CD8-positive, alpha-beta memory T cell (primary cell): ENCODE measurements around the gene EDIL3. TPM values are rescaled to one million over a fixed set of nuclear protein-coding genes. Genes with fewer than 3 reads are reported as not detected.

Experiments used
- CTCF ChIA-PET: fragments of 350-600 bp; sonication (Branson Sonifier 250); formaldehyde crosslinking; loops from one replicate; lab custom pipeline; 2021; ENCODE audit warnings: antibody characterized with exemption; lab: Charles Lee
- POLR2A ChIA-PET: fragments of 350-600 bp; sonication (Branson Sonifier 250); formaldehyde crosslinking; loops from one replicate; lab custom pipeline; 2021; ENCODE audit warnings: antibody characterized with exemption; lab: Charles Lee
- DNase-seq, 5 donors: peaks; one replicate each; pipeline versions ENCODE4 v3.0.0 to v3.0.0-alpha.2; 2020 to 2022; ENCODE audit warnings: mixed read lengths in 1 of 5
- H3K27ac ChIP-seq: one replicate; pipeline ENCODE4 v1.7.0; 2013; ENCODE audit warnings: low read depth, mild to moderate bottlenecking, low read length, moderate library complexity
- H3K27me3 ChIP-seq: 2 replicates; pipeline ENCODE4 v1.7.0; 2013; ENCODE audit warnings: low read length, mild to moderate bottlenecking; ENCODE audit not compliant: insufficient read depth, poor library complexity, severe bottlenecking
- H3K36me3 ChIP-seq: 2 replicates; pipeline ENCODE4 v1.7.0; 2013; ENCODE audit warnings: mild to moderate bottlenecking, low read length, moderate library complexity; ENCODE audit not compliant: insufficient read depth
- H3K4me1 ChIP-seq: 2 replicates; pipeline ENCODE4 v1.7.0; 2013; ENCODE audit warnings: mild to moderate bottlenecking, low read length, moderate library complexity; ENCODE audit not compliant: insufficient read depth
- H3K4me3 ChIP-seq: 2 replicates; pipeline ENCODE4 v1.7.0; 2013; ENCODE audit warnings: mild to moderate bottlenecking, low read length
- H3K9me3 ChIP-seq: 2 replicates; pipeline ENCODE4 v1.7.0; 2013; ENCODE audit warnings: mild to moderate bottlenecking, low read length
- H3K27ac Mint-ChIP-seq, 8 donors: one replicate each; pipeline ENCODE4 v1.8.0; 2020 to 2021; ENCODE audit warnings: mixed read lengths in 8 of 8, mild to moderate bottlenecking in 6 of 8, inconsistent platforms in 3 of 8, moderate library complexity in 3 of 8
- H3K27me3 Mint-ChIP-seq, 2 donors: one replicate each; pipeline ENCODE4 v1.8.0; 2020 to 2021; ENCODE audit warnings: mixed read lengths in 2 of 2, mild to moderate bottlenecking in 1 of 2, moderate library complexity in 1 of 2
- H3K36me3 Mint-ChIP-seq, 3 donors: one replicate each; pipeline ENCODE4 v1.8.0; 2020 to 2021; ENCODE audit warnings: mixed read lengths in 3 of 3, inconsistent platforms in 1 of 3, mild to moderate bottlenecking in 1 of 3
- H3K4me1 Mint-ChIP-seq, 3 donors: one replicate each; pipeline ENCODE4 v1.8.0; 2020 to 2021; ENCODE audit warnings: mixed read lengths in 3 of 3, inconsistent platforms in 1 of 3, mild to moderate bottlenecking in 1 of 3
- H3K4me3 Mint-ChIP-seq, 7 donors: one replicate each; pipeline ENCODE4 v1.8.0; 2020 to 2021; ENCODE audit warnings: mixed read lengths in 7 of 7, mild to moderate bottlenecking in 6 of 7, moderate library complexity in 4 of 7, inconsistent platforms in 2 of 7
- H3K9me3 Mint-ChIP-seq, 5 donors: one replicate each; pipeline ENCODE4 v1.8.0; 2020 to 2022; ENCODE audit warnings: mixed read lengths in 5 of 5, mild to moderate bottlenecking in 3 of 5, moderate library complexity in 2 of 5, inconsistent platforms in 1 of 5
- polyA plus RNA-seq: library from polyadenylated mRNA; unstranded; fragments of 300-500 nt; fragmentation: Illumina TruSeq; gene quantifications from one replicate; pipeline ENCODE4 v1.2.3, GENCODE V29; 2021
- total RNA-seq, 2 experiments: library from RNA; stranded (reverse); gene quantifications; one replicate each; pipeline ENCODE4 v1.2.3, GENCODE V29; 2021

Gene EDIL3
- total and polyA plus RNA-seq, 3 experiments from 2014 or later = not detected

DNA sequence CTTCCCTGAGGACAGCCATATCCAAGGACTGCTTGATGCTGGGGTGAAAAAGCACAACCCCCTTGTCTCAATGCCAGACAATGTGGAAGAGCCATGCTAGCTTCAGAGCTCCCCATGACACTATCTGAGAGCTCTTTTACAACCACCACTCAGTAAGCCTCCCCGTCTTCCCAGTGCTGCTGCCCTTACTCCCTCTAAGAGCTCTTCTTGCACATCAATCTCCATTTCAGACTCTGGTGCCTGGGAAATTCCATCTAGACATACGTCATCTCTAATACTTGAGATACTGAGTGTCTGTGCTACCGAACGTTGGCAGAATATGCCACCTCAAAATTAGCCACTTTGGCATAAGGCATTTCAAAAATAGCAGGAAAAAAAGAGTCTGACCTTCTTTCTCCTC lies 94.5 kb downstream of the EDIL3 start:
- no peaks in the 10 kb centered on the region for H3K27me3 Mint-ChIP-seq
- no peaks in the 10 kb centered on the region for H3K9me3 ChIP-seq
- no peak overlapping the region for H3K4me3 Mint-ChIP-seq
- peaks cover 0 to 4% (median 3%) of the 10 kb centered on the region in 5 donors for H3K9me3 Mint-ChIP-seq
- H3K4me1 ChIP-seq = no peaks in the 10 kb centered on the region
- CTCF ChIA-PET = no interaction called here
- no peak for DNase-seq
- no peak overlapping the region for H3K27ac Mint-ChIP-seq
- H3K4me1 Mint-ChIP-seq = no peaks in the 10 kb centered on the region
- no peak overlapping the region for H3K4me3 ChIP-seq
- H3K36me3 ChIP-seq = no peaks in the 10 kb centered on the region
- H3K36me3 Mint-ChIP-seq = no peaks in the 10 kb centered on the region
- POLR2A ChIA-PET = no interaction called here
- no peaks in the 10 kb centered on the region for H3K27me3 ChIP-seq
- H3K27ac ChIP-seq = no peak overlapping the region

DNA sequence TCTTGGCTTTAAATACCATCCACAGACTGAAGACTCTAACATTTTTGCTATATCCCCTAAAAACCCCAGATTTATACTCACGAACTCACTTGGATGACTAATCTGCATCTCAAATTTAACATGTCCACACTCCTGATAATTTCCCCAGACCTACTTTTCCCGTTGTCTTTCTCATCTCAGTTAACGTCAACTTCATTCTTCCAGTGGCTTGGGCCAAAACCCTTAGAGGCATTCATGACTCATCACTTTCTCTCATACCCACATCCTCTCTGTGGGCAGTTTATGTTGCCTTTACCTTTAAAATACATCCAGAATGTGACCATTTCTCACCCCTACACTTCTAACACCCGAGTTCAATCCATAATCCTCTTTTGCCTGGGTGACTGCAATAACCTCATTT lies 96.7 kb downstream of the EDIL3 start:
- CTCF ChIA-PET = no interaction called here
- no peak overlapping the region for H3K4me3 ChIP-seq
- no peak overlapping the region for H3K27ac Mint-ChIP-seq
- POLR2A ChIA-PET = no interaction called here
- no peaks in the 10 kb centered on the region for H3K36me3 ChIP-seq
- H3K4me3 Mint-ChIP-seq = no peak overlapping the region
- no peak for DNase-seq
- H3K9me3 ChIP-seq = no peaks in the 10 kb centered on the region
- H3K36me3 Mint-ChIP-seq = no peaks in the 10 kb centered on the region
- H3K4me1 Mint-ChIP-seq = no peaks in the 10 kb centered on the region
- H3K27ac ChIP-seq = no peak overlapping the region
- H3K9me3 Mint-ChIP-seq = peaks cover 0 to 6% (median 3%) of the 10 kb centered on the region in 5 donors
- H3K4me1 ChIP-seq = no peaks in the 10 kb centered on the region
- no peaks in the 10 kb centered on the region for H3K27me3 ChIP-seq
- no peaks in the 10 kb centered on the region for H3K27me3 Mint-ChIP-seq

DNA sequence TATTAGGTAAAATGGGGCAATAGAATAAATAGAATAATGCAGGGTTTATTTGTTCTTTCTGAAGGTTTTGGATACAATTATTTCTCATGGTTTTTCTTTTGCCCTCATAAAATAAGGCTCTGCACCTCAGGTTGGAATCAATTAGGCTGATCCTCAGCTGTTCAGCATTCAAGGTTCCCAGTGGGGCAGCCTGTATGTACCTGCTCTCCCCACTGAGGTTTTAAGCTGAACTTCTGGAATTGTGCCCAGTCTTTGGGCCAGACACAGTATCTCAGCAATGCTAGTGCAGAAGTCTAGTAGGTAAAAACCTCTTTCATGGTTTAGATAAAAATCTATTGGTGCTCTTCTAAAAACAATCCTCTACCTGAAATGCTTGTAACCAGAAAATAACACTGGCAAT lies 98.0 kb downstream of the EDIL3 start:
- no peak for DNase-seq
- Mint-ChIP-seq H3K9me3 (peaks cover 0 to 6% (median 3%) of the 10 kb centered on the region in 5 donors), H3K27me3 (no peaks in the 10 kb centered on the region), H3K4me1 (no peaks in the 10 kb centered on the region), H3K27ac (no peak overlapping the region), H3K4me3 (no peak overlapping the region), H3K36me3 (no peaks in the 10 kb centered on the region)
- Histone ChIP-seq H3K27me3 (no peaks in the 10 kb centered on the region), H3K27ac (no peak overlapping the region), H3K9me3 (no peaks in the 10 kb centered on the region), H3K36me3 (no peaks in the 10 kb centered on the region), H3K4me3 (no peak overlapping the region), H3K4me1 (no peaks in the 10 kb centered on the region)
- ChIA-PET POLR2A (no interaction called here), CTCF (no interaction called here)

DNA sequence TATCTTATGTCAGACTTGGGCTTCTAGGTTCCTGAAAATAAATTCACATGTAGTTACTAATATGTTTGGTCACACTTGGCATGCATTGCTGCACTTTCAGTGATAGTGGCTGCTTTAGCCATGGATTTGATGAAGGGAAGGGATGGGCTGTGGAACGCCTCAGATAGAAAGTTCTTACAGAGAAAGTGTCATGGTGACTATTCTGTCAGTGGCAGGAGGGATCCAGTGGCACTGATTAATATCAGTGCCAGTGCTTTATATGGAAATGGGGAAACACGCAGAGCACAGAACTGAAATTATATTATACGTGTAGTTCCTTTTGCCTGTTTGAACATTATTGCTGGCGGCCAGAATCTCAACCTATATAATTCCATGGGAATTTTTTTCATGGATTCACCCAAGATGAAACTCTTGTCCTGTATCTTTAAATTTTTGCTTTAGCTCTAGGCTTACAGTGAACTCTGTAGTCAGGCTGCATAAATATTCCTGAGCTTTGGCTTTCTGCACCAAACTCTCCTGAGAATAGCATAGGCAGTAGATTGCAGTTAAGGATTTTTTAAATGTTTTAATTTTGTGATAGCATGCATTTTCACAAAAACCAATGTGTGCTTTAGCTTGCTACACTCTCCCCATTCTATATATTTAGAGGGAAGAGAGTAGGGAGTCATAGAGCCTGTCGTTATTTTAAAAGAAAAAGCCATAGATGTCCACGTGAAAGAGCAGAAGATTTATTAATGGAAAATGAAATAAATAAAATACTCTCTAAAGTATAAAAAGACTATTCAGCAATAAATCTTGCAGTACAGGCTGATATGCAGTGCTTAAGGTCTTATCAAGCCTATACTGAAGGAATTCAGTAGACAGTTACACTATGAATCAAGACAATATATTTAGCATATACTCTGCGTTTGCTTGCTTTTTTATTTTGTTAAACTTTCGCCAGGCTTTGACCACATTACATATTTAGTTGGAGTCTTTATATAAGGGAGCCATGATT lies 98.7 kb downstream of the EDIL3 start:
- H3K9me3 ChIP-seq = no peaks in the 10 kb centered on the region
- no peaks in the 10 kb centered on the region for H3K4me1 ChIP-seq
- Mint-ChIP-seq H3K4me3 (no peak overlapping the region), H3K27ac (no peak overlapping the region), H3K36me3 (no peaks in the 10 kb centered on the region), H3K9me3 (peaks cover 0 to 12% (median 3%) of the 10 kb centered on the region in 5 donors), H3K27me3 (no peaks in the 10 kb centered on the region), H3K4me1 (no peaks in the 10 kb centered on the region)
- H3K36me3 ChIP-seq = no peaks in the 10 kb centered on the region
- ChIA-PET POLR2A (no interaction called here), CTCF (no interaction called here)
- H3K4me3 ChIP-seq = no peak overlapping the region
- DNase-seq = no peak
- no peak overlapping the region for H3K27ac ChIP-seq
- H3K27me3 ChIP-seq = no peaks in the 10 kb centered on the region

DNA sequence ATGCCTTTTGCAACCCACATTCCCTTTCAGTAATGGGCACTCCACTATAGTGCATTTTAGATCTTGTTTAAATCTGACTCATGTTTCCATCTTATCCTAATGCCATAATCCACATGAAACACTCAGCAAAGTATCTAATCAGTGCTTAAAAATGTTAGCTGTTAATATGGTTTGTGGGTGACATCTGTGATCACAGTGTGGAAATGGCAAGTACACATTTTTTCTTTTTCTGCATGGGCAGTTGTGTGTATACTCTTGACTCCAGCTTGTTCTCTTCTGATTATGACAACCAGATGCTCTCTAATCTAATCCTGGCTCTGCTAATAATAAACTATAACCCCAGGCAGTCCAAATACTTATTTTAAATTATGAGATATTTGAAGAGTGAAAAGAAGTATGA lies 103.3 kb downstream of the EDIL3 start:
- Histone ChIP-seq H3K36me3 (no peaks in the 10 kb centered on the region), H3K4me3 (no peak overlapping the region), H3K4me1 (no peaks in the 10 kb centered on the region), H3K9me3 (no peaks in the 10 kb centered on the region), H3K27ac (no peak overlapping the region), H3K27me3 (no peaks in the 10 kb centered on the region)
- Mint-ChIP-seq H3K36me3 (no peaks in the 10 kb centered on the region), H3K27ac (no peak overlapping the region), H3K9me3 (peaks cover 0 to 12% (median 2%) of the 10 kb centered on the region in 5 donors), H3K4me1 (no peaks in the 10 kb centered on the region), H3K27me3 (no peaks in the 10 kb centered on the region), H3K4me3 (no peak overlapping the region)
- DNase-seq = no peak
- POLR2A ChIA-PET = no interaction called here
- CTCF ChIA-PET = no interaction called here

DNA sequence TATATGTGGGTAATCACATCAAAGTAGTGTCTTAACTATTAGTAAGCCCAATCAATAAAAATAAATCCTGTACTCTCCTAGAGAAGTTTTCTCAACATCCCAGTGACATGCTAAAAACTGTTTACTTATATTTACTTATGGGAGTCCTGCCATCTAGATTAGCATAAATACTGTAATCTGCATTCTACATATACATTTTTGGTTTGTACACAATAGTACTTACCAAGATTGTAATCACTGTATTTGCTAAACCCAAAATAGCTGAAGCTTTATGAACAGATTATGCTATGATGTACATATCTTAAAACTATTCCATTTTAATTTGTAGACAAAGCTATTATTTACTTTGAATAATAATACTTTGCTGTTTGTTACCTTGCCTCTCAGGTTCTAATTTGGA lies 105.4 kb downstream of the EDIL3 start:
- Histone ChIP-seq H3K9me3 (no peaks in the 10 kb centered on the region), H3K27ac (no peak overlapping the region), H3K4me3 (no peak overlapping the region), H3K4me1 (no peaks in the 10 kb centered on the region), H3K36me3 (no peaks in the 10 kb centered on the region), H3K27me3 (no peaks in the 10 kb centered on the region)
- no peak for DNase-seq
- no peak overlapping the region for H3K4me3 Mint-ChIP-seq
- no peaks in the 10 kb centered on the region for H3K36me3 Mint-ChIP-seq
- H3K27ac Mint-ChIP-seq = no peak overlapping the region
- ChIA-PET CTCF (no interaction called here), POLR2A (no interaction called here)
- H3K4me1 Mint-ChIP-seq = no peaks in the 10 kb centered on the region
- H3K9me3 Mint-ChIP-seq = peaks cover 0 to 12% (median 0%) of the 10 kb centered on the region in 5 donors
- H3K27me3 Mint-ChIP-seq = no peaks in the 10 kb centered on the region

DNA sequence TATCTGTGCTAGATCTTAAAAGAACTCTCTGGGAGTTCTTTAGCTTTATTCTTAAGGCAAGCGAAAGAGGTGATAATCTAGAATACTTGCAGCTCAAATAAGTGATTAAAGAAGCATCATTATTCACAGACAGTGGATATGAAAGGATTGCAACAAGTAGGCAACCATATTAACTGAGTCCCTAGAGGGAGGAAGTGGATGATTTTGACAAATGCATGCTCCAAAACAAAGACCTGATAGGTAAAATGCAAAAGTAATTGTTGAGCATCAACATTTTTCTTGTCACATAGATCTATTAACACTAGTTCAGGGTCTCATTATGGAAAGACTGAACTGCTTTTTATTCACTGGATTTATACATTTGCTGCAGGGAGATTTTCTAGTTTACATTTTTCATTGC lies 109.1 kb downstream of the EDIL3 start:
- H3K4me1 Mint-ChIP-seq = no peaks in the 10 kb centered on the region
- no peaks in the 10 kb centered on the region for H3K9me3 ChIP-seq
- peaks cover 0 to 9% (median 0%) of the 10 kb centered on the region in 5 donors for H3K9me3 Mint-ChIP-seq
- H3K36me3 ChIP-seq = no peaks in the 10 kb centered on the region
- no peaks in the 10 kb centered on the region for H3K4me1 ChIP-seq
- no peak for DNase-seq
- H3K27me3 ChIP-seq = no peaks in the 10 kb centered on the region
- H3K27ac ChIP-seq = no peak overlapping the region
- no peak overlapping the region for H3K4me3 ChIP-seq
- no peaks in the 10 kb centered on the region for H3K27me3 Mint-ChIP-seq
- POLR2A ChIA-PET = no interaction called here
- H3K36me3 Mint-ChIP-seq = no peaks in the 10 kb centered on the region
- H3K27ac Mint-ChIP-seq = no peak overlapping the region
- CTCF ChIA-PET = no interaction called here
- no peak overlapping the region for H3K4me3 Mint-ChIP-seq

DNA sequence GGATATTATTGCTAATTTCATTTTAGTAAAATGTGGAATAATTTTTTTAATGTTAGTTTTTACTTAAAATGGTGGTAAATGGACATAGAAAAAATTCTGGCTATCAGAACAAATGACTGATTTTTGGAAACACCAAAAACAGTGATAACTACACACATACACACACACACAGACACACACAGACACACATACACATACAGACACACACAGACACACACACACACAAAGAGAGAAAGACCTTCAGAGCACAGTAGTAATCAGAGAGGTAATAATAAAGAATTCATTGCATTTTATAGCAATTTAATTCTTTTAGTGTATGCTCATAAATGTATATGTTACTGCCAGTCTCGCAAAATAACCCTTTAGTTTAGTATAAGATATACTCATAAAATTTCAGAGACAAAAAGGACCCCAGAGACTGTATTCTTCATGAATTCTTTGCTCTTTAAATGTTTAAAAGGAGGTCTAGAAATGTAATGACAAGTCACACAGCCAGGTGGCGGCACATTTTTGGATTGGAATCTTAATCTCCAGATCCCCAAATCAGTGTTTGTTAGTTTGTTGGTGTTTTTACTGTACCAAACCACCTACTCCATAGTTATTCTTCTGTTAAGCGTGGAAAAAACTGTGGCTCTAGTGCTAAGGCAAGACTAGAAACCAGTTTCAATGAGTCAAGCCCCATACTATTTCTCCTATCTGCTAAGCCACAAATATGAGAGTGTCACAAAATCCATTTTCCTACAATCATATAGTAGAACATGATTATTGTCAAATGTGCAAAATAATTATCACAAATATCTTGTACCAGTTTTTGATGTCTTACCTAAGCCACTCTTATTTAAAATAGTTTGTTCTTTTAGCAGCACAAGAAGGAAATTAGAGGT lies 109.9 kb downstream of the EDIL3 start:
- ChIA-PET CTCF (no interaction called here), POLR2A (no interaction called here)
- no peaks in the 10 kb centered on the region for H3K27me3 Mint-ChIP-seq
- Histone ChIP-seq H3K4me1 (no peaks in the 10 kb centered on the region), H3K27me3 (no peaks in the 10 kb centered on the region), H3K36me3 (no peaks in the 10 kb centered on the region), H3K4me3 (no peak overlapping the region), H3K27ac (no peak overlapping the region), H3K9me3 (no peaks in the 10 kb centered on the region)
- H3K9me3 Mint-ChIP-seq = peaks cover 0 to 5% (median 0%) of the 10 kb centered on the region in 5 donors
- H3K4me1 Mint-ChIP-seq = no peaks in the 10 kb centered on the region
- no peak overlapping the region for H3K4me3 Mint-ChIP-seq
- DNase-seq = no peak
- H3K36me3 Mint-ChIP-seq = no peaks in the 10 kb centered on the region
- H3K27ac Mint-ChIP-seq = no peak overlapping the region
